ENCODE data around the gene CACNA1I.

Gene CACNA1I

GRCh38 chr22:39613549-39613921, 43.0 kb downstream of the CACNA1I start:
- DNase-seq (ENCODE audit: low spot score), result no peak
- in situ Hi-C loops (cut with MboI; ENCODE audit: low sequenced_read_pairs, unreplicated experiment), result no loop called here
- no peak for TF ChIP-seq CTCF (IDR thresholded peaks at IDR 0.05; ENCODE audit: borderline replicate concordance, control extremely low read depth, extremely low read depth, insufficient read depth, missing control alignments)

- no peak for TF ChIP-seq CTCF (IDR thresholded peaks at IDR 0.05; ENCODE audit: borderline replicate concordance, control extremely low read depth, extremely low read depth, insufficient read depth, missing control alignments)
- DNase-seq (ENCODE audit: low spot score), result no peak
- in situ Hi-C loops (cut with MboI; ENCODE audit: low sequenced_read_pairs, unreplicated experiment), result no loop called here
These were observed 43.9 kb downstream of the CACNA1I start for GRCh38 chr22:39614442-39614841.

GRCh38 chr22:39616051-39616450, 45.5 kb downstream of the CACNA1I start:
- in situ Hi-C loops (cut with MboI; ENCODE audit: low sequenced_read_pairs, unreplicated experiment), result no loop called here
- TF ChIP-seq CTCF (IDR thresholded peaks at IDR 0.05; ENCODE audit: borderline replicate concordance, control extremely low read depth, extremely low read depth, insufficient read depth, missing control alignments), result no peak
- DNase-seq (ENCODE audit: low spot score), result no peak

- in situ Hi-C loops (cut with MboI; ENCODE audit: low sequenced_read_pairs, unreplicated experiment), result no loop called here
- TF ChIP-seq CTCF (IDR thresholded peaks at IDR 0.05; ENCODE audit: borderline replicate concordance, control extremely low read depth, extremely low read depth, insufficient read depth, missing control alignments), result no peak
- DNase-seq (ENCODE audit: low spot score), result no peak
These were observed 46.2 kb downstream of the CACNA1I start for GRCh38 chr22:39616781-39617180.

- TF ChIP-seq CTCF (IDR thresholded peaks at IDR 0.05; ENCODE audit: borderline replicate concordance, control extremely low read depth, extremely low read depth, insufficient read depth, missing control alignments), result no peak
- DNase-seq (ENCODE audit: low spot score), result peak; percentile 60
- in situ Hi-C loops (cut with MboI; ENCODE audit: low sequenced_read_pairs, unreplicated experiment), result no loop called here
These were observed 46.8 kb downstream of the CACNA1I start for GRCh38 chr22:39617342-39617741.

GRCh38 chr22:39617970-39618757, 47.6 kb downstream of the CACNA1I start:
- TF ChIP-seq CTCF (IDR thresholded peaks at IDR 0.05; ENCODE audit: borderline replicate concordance, control extremely low read depth, extremely low read depth, insufficient read depth, missing control alignments), result no peak
- DNase-seq (ENCODE audit: low spot score), result no peak
- in situ Hi-C loops (cut with MboI; ENCODE audit: low sequenced_read_pairs, unreplicated experiment), result no loop called here
